ENCODE measurements around the gene JPH2.

JPH2 gene

DNA sequence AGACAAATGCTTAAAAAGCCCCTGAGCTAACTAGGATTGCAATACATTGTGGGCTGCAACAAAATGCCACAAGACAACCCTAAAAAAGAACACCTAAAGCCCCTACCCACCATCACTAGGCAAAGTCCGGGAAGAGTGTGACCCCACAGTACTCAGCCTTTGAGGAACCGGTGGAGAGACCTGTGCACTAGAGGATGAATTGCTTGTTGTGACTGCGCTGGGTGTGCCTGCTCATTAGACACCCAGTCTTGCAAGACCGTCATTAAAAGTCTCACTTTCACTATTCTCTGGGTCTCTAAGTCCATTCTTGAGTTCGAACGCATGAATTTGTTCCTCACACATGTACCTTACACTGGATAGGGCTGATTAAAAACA, 88.7 kb downstream of the JPH2 start:
- DNase-seq: no peak

DNA sequence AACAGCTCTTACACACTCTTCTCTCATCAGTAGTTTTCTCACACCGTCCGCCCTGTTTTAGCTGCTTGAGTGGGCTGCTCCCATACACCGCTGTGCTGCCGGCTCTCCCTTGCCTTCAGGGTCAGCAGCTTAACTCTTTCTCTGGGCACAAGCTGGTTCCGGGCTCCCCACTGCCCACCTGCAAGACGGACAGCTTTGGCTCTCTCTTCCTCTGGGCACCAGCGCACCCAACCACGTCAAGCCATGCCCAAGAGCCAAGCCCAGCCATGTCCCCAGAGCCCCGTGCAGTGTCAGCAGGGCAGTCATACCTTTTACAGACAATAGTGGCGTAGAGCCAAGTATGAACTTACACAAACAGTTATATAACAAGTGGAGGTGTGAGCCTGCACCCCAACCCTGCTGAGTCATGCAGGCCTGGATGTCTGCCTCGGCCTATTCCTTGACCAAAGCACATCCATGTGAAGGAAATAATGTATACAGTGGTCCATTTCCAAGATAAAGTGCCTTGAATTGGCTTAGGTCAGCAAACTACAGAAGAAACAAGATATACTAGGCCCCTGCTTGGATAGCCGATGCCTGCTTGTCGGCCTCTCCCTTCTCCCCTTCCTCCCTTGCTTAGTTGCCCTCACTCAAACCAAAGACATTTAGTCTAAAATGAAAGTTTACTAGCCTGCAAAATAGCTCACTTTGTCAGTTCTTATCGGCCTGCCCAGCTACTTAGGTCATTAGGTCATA, 89.3 kb downstream of the JPH2 start:
- no peak for DNase-seq

DNA sequence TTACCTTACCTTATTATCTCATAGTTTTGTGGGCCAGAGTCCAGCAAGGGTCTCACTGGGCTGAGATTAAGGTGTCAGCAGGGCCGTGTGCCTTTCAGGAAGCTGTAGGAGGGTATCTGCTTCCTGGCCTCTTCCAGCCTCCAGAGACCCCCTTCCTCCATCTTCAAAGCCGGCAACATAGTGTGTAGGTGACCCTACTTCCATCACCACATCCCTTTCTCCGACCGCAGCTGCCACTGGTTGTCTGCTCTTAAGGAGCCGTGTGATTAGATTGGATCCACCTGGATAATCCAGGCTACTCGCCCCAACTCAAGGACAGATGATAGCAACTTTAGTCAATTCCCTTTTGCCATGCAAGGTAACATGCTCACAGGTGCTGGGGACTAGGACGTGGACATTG, 91.2 kb downstream of the JPH2 start:
- DNase-seq: no peak

DNA sequence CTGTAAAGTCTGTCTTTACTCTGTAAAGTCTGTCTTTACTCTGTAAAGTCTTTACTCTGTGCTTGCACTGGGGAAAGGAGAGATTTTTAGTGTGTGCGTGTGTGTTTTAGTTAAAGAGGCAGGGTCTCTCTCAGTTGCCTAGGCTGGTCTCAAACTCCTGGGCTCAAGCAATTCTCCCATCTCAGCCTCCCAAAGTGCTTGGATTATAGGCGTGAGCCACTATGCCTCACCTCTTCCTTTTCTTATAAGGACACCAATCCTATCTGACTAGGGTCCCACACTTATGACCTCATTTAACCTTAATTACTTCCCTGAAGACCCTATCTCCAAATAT, 93.8 kb downstream of the JPH2 start:
- DNase-seq: no peak

DNA sequence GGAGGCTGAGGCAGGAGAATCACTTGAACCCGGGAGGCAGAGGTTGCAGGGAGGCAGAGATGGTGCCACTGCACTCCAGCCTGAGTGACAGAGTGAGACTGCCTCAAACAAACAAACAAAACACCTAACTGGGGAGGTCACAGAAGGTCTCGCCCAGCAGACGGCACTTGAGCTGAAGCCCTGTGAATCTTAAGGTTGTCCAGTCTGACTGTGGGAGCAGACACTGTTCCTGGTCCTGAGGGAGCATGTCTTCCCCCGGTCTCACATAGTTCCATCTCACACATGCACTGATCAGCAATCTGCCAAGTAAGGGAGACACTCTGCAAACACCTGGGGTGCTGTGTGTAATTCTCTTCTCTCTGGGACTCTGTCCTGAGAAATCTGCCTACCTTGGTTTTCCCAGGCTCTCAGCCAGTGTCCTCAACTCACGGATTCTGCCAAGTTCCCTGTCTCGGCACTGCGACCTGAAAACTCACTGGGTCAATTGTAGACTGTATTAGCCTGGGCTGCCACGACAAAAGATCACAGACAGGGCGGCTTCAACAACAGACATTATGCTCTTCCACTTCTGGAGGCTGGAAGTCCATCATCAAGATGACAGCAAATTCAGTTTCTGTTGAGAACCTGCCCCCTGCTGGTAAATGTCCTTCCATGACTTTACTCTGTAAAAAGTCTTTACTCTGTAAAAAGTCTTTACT, 94.3 kb downstream of the JPH2 start:
- DNase-seq: no peak

DNA sequence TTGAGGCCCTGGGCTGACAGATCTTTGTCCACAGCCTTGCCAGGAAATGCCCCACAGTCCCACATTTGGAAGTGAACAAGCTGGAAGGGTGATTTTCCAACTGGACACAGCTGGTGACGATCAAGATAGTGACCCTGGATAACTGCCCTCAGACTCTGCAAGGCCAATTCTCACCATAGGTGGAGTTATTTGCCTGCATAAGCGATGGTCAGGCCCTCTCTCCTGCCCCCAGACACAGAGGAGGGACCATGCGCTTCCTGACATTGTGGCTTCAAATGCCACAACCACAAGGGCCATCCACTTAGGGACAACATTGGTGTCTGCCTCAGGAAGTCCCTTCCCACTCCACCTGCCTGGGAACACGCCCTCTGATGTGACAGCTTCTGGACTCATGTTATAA, 96.0 kb downstream of the JPH2 start:
- no peak for DNase-seq

DNA sequence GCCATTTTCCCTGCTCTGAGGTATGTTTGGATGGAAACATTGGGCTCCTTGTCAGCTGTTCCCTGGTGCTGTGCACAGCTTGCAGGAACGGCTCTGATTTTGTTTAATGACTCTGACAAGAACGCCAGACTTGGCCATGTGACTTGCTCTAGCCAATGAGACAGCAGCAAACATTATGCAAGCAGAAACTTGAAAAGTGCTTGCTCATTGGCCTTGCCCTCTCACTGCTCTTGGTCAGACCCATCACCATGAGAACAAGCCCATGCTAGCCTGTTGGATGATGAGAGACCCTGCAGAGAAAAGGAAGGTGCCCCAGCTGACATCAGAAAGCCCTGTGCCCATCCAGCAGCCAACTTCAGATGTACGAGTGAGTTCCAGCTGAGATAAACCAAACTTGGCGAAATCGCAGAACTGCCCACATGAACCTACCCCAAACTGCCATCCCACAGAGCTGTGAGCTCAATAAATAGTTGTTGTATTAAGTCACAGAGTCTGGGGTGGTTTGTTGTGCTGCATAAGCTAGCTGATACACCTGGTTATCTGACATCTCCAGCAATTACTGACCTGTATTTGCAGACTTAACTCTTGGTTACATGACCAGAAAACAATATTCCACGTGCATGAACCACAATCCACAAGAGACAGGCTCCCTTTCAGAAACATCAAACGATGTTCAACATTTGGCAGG, 96.9 kb downstream of the JPH2 start:
- no peak for DNase-seq

DNA sequence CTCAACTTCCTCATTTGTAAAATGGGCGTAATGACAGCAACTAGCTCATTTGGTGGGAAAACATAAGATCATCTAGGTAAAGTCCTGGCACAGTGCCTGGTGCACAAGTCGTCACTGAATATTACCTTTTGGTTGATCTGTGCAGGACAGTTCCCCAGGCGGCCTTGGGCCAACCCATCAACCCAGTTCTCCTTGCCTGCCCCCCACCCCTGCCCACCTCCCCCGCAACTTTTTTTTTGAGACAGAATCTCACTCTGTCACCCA, 99.2 kb downstream of the JPH2 start:
- no peak for DNase-seq

DNA sequence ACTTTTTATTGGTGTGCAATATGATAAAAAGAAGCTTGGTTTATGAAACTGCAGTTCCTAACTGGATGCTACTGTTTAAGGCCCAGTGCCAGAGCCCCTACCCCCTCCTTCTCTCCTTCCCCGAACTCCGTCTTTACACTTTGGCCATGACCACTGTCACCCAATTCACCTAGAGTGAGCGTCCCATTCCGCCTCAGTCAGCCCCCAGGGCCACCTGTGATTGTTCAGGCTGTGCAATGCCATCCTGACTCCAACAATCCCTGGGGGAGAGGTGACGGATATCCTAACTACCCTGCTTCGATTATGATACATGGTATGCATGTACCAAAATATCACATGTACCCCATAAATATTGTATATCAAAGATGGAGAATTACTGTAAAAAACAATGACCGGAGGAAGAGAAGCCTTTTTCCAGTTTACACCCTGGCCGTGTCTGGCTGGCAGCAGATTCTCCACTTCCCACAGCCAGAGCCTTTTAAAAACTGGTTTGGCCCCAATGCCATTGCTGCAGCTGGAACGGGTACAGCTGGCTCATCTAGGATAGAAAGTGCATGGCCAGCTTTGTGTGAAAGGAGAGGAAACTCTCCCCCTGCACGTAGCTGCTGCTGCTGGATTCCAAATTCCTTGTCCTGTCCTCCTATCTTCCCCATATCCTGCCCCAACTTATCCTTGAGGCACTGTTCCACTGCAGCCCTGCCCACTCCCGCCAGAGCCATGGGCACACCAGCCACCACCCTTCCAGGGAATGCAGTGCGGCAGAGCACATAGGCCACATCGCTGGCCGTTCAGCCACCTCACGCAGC, 99.7 kb downstream of the JPH2 start:
- DNase-seq: no peak

DNA sequence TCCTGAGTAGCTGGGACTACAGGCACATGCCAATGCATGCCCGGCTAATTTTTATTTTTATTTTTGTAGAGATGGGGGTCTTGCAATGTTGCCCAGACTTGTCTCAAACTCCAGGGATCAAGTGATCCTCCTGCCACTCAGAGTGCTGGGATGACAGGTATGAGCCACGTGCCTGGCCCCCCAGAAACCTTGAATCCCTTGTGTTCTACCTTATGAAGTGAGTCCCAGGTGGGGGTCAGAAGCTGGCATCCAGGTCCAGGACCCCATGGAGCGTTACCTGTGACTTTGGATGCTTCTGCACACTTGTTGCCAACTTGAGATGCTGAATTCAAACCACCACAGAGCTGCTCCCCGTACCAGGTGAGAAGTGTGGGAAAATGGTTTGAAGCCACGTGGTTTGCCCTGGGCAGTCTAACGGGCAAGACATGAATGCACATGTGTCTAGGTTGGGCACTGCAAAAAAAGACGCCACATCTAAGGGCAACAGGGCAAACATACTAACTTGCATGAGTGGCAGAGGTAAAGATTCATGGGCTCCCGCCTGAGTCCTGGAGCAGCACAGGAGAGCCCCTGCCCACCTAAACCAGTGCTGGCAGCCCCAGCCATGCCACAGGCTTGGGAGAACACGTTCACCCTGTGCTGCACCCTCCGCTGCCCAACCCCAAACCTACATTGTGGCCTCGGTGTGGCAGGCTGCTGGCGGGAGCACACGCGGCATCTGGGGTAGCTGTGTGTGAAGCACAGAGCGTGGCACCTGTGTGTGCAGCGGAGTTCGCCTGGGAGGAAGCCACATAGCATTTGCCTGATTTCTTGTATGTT, 101.2 kb downstream of the JPH2 start:
- no peak for DNase-seq

DNA sequence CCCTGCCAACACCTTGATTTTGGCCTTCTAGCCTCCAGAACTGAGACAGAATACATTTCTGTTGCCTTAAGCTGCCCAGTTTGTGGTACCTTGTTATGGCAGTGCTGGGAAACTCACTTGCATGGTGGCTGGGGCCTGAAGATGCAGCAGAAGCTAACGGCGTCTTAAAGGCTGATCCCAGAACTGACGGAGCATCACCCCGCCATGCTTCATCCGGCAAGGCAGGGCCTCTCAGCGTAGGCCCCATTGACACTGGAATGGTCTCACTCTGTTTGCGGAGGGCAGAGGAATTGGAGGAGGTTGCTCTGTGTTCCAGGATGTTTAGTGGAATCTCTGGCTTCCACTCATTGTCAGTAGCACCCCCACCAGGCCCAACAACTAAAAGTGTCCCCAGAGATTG, 102.1 kb downstream of the JPH2 start:
- no peak for DNase-seq

DNA sequence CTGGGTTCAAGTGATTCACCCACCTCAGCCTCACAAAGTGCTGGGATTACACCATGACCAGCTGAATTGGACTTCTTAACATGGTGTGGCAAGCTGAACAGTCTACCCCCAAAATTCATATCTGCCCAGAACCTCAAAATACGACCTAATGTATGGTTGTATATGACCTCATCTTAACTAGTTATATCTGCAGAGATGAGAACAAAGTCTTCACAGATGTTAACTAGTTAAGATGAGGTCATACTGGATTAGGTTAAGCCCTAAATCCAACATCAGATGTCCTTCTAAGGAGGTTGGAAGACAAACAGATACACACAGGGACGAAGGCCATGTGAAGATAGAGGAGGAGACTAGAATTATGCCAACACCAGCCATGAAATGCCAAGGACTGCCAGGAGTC, 102.5 kb downstream of the JPH2 start:
- DNase-seq: no peak

DNA sequence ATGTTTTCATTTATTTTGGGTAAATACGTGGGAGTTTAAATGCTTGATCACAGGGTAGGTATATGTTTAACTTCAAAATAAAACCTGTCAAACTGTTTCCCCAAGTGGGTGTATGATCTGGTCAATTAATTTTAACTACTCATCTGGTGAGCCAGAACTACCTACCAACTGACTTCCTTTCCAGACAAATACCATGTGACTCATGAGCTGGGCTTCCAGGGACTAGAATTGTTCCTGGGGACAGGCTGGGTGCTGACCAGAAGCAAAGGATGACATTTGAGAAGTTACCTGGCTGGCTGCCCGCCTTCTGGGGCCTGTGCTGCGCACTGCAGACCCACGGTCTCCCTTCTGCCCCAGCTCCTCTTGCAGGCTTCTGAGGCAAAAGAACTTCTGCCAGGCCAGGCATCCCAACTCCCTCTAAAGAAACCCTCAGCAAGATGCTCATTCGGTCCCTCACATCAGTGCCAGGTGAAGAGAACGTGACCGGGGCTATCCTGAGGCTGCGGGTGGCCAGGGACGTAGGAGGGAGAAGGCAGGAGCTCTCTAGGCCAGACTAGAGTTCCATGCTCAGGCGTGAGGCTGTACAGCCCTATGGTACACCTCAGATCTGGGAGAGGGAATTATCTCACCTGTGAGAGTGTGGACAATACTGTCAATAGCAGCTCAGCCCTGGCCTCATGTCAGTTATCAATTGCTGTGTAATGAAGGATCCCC, 103.6 kb downstream of the JPH2 start:
- no peak for DNase-seq

DNA sequence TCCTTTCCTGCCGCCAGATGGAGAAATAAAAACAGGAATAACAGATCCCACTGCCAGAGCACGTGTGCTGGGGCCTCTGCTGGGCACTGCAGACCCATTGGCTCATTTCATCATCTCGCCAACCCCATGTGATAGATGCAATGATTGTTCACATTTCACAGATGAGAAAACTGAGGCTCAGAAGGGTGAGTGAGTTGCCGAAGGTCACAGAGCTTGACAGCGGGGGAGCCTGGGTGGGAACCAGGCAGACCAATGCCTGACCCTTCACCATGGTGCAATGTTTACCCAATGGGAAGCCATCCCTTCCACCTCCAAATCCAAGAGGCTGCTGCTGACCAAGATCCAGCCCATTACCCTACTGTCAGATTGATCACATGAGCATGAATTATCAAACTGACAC, 105.1 kb downstream of the JPH2 start:
- DNase-seq: no peak

DNA sequence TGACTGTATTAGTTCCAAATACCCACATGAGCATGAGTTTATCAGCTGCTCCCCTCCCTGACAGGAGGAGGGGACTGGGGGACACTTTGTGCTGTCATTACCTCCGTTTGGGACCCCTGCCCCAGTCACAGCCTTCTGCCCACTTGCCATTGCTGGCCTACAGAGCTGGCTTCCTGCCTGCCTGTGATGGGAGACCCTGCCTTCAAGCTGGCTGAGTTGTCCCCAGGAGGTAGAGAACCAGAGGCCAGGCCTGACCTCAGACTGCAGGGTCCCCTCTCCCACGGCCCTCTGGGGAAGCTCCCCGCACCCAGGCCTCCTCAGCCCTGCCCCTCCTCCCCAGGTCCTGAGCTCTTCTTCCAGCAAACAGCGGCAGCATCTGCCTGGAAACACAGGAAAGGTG, 105.5 kb downstream of the JPH2 start:
- no peak for DNase-seq

DNA sequence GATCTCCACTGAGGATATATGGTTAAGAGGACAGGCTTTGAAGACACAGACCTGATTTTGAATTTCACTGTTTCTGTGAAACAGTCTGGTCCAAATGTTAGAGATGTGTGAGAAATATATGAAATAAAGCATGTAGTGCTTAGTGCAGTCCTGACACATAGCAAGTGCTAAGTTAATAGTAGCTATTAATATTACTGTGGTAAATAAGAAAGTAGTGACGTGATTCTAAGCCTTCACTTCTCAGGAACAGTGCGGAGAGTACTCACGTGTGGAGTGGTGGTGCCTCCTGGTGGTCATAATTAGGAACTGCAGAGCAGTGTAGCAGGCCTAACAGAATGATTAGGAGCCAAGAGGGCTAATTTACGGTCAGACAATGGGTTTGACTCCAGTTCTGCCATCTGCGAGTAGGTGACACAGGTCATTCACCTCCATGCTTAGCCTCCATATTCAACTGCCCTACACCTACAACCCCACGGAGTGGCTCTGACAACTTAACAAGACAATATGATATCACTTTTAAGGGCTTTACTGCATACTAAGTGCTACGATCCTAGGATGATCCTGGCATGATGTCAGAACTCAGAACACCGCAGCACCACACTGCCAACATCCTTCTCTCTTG, 106.2 kb downstream of the JPH2 start:
- DNase-seq: no peak

DNA sequence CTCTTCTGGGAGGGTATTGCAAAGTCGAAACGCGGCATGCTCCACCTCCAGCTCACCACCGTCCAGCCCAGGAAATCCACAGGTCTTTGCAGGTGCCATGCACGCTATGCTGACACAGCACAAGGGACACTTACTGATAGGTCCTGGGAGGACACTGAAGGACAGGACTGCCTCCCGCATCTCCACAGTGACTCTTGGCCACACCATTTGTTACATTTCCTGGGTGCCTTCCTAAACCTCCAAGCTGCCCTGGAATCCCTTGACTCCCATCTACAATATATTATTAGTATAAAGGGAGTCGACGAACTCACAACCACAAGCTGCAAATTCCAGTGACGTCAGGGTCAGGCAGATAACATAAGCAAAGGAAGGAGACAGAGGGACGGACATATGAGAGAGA, 106.9 kb downstream of the JPH2 start:
- DNase-seq: no peak

DNA sequence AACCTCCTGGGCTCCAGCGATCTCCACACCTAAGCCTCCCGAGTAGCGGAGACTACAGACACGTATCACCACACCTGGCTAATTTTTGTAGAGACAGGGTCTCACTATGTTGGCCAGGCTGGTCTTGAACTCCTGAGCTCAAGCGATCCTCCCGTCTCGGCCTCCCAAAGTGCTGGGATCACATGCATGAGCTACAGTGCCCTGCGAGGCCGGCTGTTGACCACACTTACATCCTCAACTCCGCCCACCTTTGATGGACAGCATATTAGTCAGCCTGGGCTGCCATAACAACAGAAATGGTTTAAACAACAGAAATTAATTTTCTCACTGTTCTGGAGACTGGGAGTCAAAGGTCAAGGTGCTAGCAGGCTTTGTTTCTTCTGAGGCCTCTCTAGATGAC, 107.7 kb downstream of the JPH2 start:
- DNase-seq: no peak

DNA sequence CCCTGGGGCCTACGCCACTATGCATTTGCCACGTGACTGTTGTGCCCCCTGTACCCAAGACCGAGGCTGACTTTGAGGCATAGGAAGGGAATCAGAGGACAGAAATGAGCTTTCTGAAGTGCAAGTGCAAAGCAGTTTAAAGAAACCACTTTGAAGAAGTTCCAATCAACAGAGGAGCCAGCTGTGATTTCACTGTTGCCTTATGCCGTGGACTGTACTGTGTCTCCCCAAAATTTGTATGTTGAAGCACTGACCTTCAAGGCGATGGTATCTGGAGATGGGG, 111.1 kb downstream of the JPH2 start:
- DNase-seq: no peak

DNA sequence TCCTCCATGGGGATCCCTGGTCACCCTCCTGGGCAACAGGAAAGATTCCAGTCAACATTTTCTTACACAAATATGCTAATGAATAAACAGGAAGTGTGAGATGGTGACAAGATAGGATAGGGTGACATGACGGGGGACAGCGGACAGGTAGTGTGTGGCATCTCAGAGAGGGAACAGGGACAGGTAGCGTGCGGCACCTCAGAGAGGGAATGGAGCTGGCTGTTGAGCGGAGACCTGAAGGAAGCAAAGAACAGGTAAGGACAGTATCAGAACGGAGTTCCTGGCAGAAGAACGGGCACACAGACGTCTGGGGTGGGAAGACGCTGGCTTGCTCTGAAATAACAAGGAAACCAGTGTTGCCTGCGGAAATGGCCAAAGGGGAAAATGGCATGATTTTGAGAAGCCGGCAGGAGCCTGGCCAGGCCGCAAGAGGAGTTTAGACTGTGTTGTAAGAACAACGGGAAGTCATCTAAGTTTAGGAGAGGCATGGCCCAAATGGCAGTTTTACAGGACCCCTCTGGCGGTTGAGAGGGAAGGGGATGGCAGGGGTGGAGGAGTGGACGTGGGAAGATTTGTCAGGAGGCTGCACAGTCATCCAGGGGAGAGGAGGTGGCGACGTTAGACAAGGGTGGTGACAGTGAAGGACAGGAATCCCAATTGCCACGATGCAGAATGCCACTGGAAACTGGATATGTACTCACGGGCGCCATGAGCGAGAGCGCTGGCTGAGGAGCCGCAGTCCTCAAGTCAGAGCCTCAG, 111.6 kb downstream of the JPH2 start:
- no peak for DNase-seq

Data from activated gamma-delta T cell (primary cell).